Myometrial cell (primary cell): Measurements from ENCODE around the gene ZMPSTE24. TPM values are rescaled to one million over a fixed set of nuclear protein-coding genes. Genes with fewer than 3 reads are reported as not detected.

Experiments
- total RNA-seq: library from RNA; depleted of rRNA; stranded (reverse); fragments of >200 nt; gene quantifications from 2 replicates; pipeline ENCODE4 v1.2.3, GENCODE V29; 2015

ZMPSTE24 gene
- total RNA-seq = 44.1 and 52.1 TPM in 2 replicates

GRCh38 chr1:40257688-40258444, at the start of gene ZMPSTE24:
ZMPSTE24 (plus strand) TSS chr1:40258236; CDS start chr1:40258272, 36 bp downstream.

DNA sequence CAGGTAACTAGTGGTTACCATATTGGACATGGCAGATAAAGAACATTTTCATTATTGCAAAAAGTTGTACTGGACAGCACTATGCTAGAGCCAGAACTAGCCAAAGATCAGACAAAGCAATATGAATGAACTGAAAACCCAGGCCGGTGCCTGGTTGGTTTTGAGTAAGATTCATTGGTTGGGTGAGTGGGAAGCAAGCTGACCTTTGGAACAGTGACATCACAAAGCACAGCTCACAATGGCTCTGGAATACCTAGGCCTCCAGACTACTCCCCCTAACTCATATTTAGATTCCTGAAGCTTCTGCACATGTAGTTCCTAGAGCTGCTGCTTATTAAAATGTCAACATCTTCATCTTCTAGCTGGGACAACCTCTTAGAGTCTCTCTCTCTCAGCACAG, 10.4 kb upstream of the ZMPSTE24 start, which contains the start of gene TMCO2:
Gene TMCO2 (plus strand): TSS at position 283 of the 400 bp plus-strand sequence. CDS start 57 bp downstream, at position 340.

DNA sequence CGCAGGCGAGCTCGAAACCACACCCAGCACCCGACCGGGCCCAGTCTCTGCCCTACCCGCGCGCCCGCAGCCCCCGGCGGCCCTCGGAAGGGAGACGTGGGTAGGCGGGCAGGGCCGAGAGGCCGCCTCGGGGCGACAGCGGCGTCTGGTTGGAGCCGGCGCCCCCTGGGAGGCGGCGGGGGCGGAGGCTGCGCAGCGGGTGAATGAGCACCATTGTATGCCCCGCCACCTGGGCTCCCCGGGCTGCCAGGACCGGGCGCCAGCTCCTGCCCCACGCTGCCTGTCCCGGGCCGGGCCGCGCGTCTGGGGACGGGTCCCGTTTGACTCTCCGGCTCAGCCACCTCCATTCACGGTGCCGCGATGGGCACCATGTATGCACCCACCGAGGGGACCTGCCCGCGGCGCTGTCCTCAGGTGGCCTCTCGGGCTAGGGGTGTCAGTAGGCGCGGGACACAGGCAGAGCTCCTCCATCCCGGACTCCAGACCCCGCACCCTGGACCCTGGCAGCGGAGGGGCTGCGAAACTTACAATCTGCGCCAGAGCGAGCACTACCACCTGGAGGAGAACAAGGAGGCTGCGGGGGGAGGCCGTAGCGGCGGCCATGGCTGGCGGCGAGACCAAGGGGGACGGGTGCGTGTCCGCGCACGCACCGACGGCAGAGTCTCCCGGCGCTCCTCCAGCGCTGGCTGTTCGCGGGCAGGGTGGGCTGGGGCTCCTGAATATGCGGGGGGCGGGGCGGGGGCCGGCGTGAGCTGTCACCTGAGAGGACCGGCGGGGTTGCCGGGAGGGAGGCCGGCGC, 58.8 kb downstream of the ZMPSTE24 start, which contains the start of gene COL9A2:
Gene COL9A2 (minus strand): TSS at position 692 of the 799 bp plus-strand sequence. CDS start 89 bp downstream, at position 603.

Other genes with a start within 250 kb of the ZMPSTE24 start
- gene CAP1, start 217.5 kb upstream of the ZMPSTE24 start, total RNA-seq = 617 and 660 TPM in 2 replicates
- gene PPT1, start 161.0 kb upstream of the ZMPSTE24 start, total RNA-seq = 74.7 and 75.0 TPM in 2 replicates
- 4.6 and 7.4 TPM in 2 replicates for gene RLF, start 96.8 kb upstream of the ZMPSTE24 start, total RNA-seq
- gene TMCO2, start 10.3 kb upstream of the ZMPSTE24 start, total RNA-seq = not detected in 2 replicates
- 0.53 and 3.5 TPM in 2 replicates for gene COL9A2, start 59.0 kb downstream of the ZMPSTE24 start, total RNA-seq
- 21.3 and 22.9 TPM in 2 replicates for gene SMAP2, start 115.5 kb downstream of the ZMPSTE24 start, total RNA-seq
- gene ZFP69B, start 192.2 kb downstream of the ZMPSTE24 start, total RNA-seq = 2.0 and 3.4 TPM in 2 replicates
- gene ZFP69, start 219.1 kb downstream of the ZMPSTE24 start, total RNA-seq = 3.2 and 4.0 TPM in 2 replicates